HepG2 (cell line): Measurements from ENCODE around the gene FAM118A.

ENCODE experiments used
- BRCA1 ChIP-seq: sonication (generic); formaldehyde crosslinking; IDR thresholded peaks from 2 replicates; pipeline ENCODE4 v1.4.0; 2020; ENCODE audit warnings: missing genetic modification reagents
- CREM ChIP-seq, 2 experiments: sonication (generic) in 1 of 2; formaldehyde crosslinking in 1 of 2; IDR thresholded peaks; 2 replicates each; pipeline versions ENCODE4 v1.4.0 to v1.6.1; 2016 to 2020; ENCODE audit warnings: antibody characterized with exemption in 1 of 2, mild to moderate bottlenecking in 1 of 2, missing genetic modification reagents in 1 of 2
- HCFC1 ChIP-seq: fragments of 150-350 bp; IDR thresholded peaks from 2 replicates; pipeline ENCODE4 v1.6.1; 2014; ENCODE audit warnings: low read depth, low read length
- JUND ChIP-seq: sonication (generic); formaldehyde crosslinking; IDR thresholded peaks from 2 replicates; pipeline ENCODE4 v1.8.0; 2022; ENCODE audit warnings: mild to moderate bottlenecking, missing genetic modification reagents
- ZNF317 ChIP-seq: sonication (generic); formaldehyde crosslinking; IDR thresholded peaks from 2 replicates; pipeline ENCODE4 v1.5.0; 2020; ENCODE audit warnings: mild to moderate bottlenecking, missing genetic modification reagents
- ZNF883 ChIP-seq: sonication (generic); formaldehyde crosslinking; IDR thresholded peaks from 2 replicates; pipeline ENCODE4 v1.5.1; 2020; ENCODE audit warnings: mild to moderate bottlenecking, missing genetic modification reagents; ENCODE audit errors: not compliant biosample characterization

DNA sequence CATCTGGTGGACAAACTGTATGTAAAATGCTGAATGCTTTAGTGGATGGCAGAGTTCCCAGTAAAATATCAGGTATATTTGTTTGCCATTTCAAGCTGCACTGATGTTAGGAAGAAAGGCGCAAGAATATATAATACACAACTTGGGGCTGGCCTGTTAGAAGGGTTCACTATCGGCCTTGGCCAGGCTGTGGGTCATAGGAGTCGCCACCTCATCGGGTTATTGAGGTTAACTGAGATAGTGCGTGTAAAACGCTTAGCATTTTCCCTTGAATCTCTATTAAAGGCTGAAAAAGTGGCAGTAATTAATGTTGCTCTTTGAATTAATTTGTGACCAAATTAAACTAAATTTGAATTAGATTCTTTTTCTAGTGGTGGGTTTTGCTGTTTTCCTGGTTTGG, 5.1 kb downstream of the FAM118A start:
- TF ChIP-seq CREM (IDR thresholded peaks at IDR 0.05) (no peak), CREM (CRISPR knock-in tag; IDR thresholded peaks at IDR 0.05) (no peak), ZNF317 (CRISPR knock-in tag) (no peak), BRCA1 (no peak), JUND (no peak), ZNF883 (CRISPR knock-in tag) (no peak), HCFC1 (no peak)
